Hematopoietic multipotent progenitor cell treated with erythropoietin and hydrocortisone succinate and interleukin-3 and kit ligand, for 8 days (in vitro differentiated cells): Measurements from ENCODE around the gene TYW1B.
"Not testable (repeated sequence)": the region's sequence is repeated elsewhere in the genome, so short reads cannot be mapped to it uniquely, and the experiment has no call there.

Source experiments
- DNase-seq: peaks from one replicate; pipeline ENCODE4 v3.0.0-alpha.2; 2015

Gene TYW1B

GRCh38 chr7:72696643-72697042 lies 131.4 kb downstream of the TYW1B start:
- DNase-seq, result not testable (repeated sequence)

DNA sequence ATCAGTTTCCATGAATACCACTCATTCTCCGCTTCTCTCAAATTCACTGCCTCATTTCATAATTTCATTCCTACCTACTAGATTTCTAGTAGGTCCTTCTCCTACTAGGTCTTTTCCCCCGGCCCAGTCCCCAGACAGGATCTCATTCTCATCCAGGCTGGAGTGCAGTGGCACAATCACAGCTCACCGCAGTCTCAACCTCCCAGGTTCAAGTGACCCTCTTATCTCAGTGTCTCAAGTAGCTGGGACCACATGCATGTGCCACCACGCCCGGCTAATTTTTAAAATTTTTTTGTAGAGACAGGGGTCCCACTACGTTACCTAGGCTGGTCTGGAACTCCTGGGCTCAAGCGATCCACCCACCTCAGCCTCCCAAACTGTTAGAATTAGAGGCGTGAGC lies 132.5 kb downstream of the TYW1B start:
- DNase-seq, result not testable (repeated sequence)

- DNase-seq, result not testable (repeated sequence)
Observed at GRCh38 chr7:72691442-72691841, 136.6 kb downstream of the TYW1B start.

GRCh38 chr7:72690177-72690576 lies 137.8 kb downstream of the TYW1B start:
- DNase-seq, result peak; percentile 48

DNA sequence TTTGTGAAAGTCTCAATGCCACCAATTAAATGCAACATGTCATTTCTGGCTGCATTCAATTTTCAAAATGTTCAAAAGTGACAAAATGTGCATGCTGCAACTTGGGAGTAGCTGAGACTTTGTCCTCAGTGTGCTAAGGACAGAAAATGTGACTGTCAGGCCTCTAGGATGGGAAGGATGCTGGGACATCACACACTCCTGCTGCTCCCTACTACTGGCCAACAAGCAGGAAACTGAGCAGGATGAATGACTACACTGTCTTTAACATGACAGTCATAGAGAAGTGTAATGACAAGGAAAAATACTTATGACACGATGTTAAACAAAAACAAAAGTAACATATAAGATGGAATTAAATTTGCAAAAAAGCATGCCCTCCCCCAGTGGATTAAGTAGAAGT lies 138.7 kb downstream of the TYW1B start:
- DNase-seq, result not testable (repeated sequence)

DNA sequence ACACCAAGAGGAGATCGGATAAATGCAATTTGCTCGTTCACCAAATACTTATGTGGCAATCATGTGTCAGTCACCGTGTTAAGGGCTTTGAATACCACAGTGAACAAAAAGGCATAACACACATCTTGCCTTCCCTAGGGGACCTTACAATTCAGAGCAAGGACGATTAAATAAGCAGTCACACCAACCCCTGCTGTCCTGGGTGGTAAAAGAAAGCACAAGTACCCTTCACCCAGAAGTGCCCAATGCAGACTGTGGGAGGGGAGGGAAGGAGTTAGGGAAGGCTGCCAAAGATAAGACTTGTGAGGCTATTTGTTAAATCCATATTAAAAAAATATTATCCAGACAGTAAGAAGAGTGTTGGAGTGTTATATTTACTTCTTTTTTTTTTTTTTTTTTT lies 146.8 kb downstream of the TYW1B start:
- DNase-seq, result peak; percentile 15

- DNase-seq, result not testable (repeated sequence)
Observed at GRCh38 chr7:72676880-72677279, 151.1 kb downstream of the TYW1B start.

GRCh38 chr7:72676086-72676690 lies 151.8 kb downstream of the TYW1B start:
- not testable (repeated sequence) for DNase-seq

- not testable (repeated sequence) for DNase-seq
Observed at GRCh38 chr7:72675686-72676085, 152.3 kb downstream of the TYW1B start.

- DNase-seq, result no peak
Observed at GRCh38 chr7:72674394-72674793, 153.6 kb downstream of the TYW1B start.

- not testable (repeated sequence) for DNase-seq
Observed at GRCh38 chr7:72670850-72671249, 157.2 kb downstream of the TYW1B start.

DNA sequence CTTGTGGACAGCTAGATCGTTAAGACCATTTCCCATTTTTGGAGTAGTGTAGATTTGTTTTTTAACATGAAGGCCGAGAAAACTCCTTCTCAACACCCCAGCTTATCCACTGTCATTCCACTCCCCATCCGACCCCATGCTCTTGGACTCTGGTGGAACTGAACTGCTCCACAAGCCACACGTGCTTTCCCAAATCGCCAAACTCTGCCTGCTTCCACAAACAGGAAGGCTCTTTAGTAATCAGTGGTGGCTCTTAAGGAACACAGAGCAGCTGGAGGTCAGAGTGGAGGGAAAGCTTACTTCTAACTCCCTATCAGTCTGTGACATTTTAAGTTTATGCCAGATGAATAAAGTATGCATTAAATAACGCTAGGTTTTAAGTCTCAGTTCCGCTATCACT lies 159.6 kb downstream of the TYW1B start:
- DNase-seq, result not testable (repeated sequence)

- DNase-seq, result not testable (repeated sequence)
Observed at GRCh38 chr7:72667049-72667448, 161.0 kb downstream of the TYW1B start.

- DNase-seq, result not testable (repeated sequence)
Observed at GRCh38 chr7:72648574-72648973, 179.4 kb downstream of the TYW1B start.

- DNase-seq, result not testable (repeated sequence)
Observed at GRCh38 chr7:72643708-72644107, 184.3 kb downstream of the TYW1B start.

GRCh38 chr7:72641485-72642248 lies 186.3 kb downstream of the TYW1B start:
- DNase-seq, result not testable (repeated sequence)

DNA sequence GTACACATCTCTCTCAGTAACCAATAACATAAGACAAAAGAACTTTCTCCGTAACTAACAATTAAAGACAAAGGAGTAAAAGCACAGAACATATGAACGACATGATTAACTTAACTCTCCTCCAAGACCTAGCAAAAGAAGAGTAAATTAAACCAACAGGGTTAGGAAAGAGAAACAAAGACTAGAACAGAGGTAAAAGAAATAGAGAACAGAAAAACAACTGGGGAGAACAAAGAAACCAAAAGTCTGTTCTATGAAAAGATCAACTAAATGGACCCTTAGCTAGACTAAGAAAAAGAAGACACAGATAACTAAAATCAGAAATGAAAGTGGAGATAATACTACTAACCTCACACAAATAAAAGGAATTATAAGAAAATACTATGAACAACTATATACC lies 187.3 kb downstream of the TYW1B start:
- DNase-seq, result not testable (repeated sequence)

DNA sequence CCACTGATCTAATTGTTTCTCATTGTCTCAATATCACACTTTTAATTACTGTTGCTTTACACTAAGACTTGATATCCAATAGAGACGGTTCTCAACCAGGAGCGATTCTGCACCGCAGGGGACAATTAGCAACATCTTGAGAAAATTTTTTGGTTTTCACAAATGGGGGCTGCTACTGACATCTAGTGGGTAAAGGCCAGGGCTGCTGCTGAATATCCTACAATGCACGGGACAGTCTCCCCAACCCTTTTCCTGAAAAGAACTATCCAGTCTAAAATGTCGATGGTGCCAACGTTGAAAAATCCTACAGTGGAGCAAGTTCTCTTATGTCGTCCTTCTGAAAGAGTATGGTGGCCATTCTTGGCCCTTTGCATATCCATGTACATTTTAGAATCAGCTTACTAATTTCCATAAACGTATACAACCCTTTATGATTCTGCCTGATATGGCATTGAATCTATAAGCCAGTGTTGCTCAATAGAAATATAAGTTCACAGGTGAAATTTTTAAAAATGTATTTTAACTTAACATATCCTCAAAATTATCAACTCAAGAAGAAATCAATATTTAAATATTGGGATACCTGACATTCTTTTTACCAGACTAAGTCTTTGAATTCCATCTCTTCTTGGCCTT lies 192.6 kb downstream of the TYW1B start:
- not testable (repeated sequence) for DNase-seq

DNA sequence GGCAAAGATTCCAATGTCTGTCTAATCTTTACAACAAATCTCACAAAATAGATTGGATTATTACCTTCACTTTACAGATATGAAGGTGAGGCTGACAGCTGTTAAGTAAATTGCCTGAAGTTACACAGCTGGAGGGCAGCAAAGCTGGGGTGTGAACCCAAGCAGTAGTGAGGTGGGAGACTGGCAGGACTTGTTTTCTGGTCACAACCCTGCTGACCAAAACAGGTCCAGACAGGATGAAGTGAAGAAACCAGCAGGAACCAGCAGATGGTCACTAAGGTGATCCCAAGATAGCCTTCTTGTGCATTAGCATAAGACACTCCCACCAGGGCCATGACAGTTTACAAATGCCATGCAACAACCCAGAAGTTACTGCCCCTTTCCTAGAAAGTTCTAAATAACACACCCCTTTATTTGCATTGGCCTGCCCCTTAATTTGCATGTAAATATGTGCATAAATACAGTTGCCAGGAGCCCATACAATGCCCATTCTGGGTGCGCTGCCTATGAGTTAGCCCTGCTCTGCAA lies 195.2 kb downstream of the TYW1B start:
- DNase-seq, result peak; percentile 36

DNA sequence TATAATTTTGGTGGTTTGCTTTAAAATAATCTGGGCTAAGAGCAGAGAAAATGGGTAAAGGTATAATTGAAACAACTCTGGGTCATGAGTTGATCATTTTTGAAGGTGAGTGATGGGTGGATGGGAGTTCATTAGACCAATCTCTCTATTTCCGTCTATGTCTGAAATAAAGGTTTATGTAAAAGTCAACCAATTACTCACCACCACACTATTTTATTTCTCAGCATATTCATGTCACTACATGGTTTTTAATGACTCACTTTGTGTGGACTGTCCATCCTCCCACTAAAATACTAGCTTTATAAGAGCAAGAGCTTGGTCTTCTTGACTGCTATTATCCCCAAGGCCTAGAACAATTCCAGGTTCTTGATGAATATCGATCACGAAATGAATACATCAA lies 199.6 kb downstream of the TYW1B start:
- DNase-seq, result not testable (repeated sequence)

GRCh38 chr7:72626428-72627011 lies 201.5 kb downstream of the TYW1B start:
- not testable (repeated sequence) for DNase-seq

DNA sequence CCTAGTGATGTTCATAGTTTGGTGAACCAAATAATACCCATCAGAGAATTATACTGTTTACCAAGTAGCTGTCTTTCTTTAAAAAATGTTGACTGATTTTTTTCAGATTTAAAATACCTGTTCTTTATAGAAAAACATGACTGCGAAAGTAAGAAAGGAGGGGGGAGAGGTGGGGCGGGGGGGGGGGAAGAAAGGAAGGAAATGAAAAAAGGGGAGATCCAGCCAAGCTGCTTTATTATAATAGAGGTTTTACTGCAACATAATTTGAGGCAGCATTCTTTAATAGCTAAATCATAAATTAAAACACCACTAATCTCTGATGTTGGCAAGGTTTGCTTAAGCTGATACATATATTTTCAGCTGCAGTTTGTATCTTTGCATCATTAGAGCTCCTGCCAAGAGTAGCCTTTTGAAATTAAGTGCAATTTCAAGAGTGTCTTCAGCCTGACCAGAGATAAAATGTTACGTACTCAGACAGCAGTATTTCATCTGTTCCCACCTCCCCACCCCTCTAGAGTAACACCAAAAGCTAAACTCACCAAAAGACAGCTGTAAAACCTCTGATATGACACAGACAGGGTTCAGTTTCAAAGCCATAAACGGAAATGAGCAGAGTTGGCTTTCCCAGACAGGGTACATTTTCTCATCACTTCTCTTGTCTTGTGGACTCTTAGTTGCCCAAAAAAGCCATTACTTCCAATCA lies 202.1 kb downstream of the TYW1B start:
- DNase-seq, result not testable (repeated sequence)

- no peak for DNase-seq
Observed at GRCh38 chr7:72622532-72622931, 205.5 kb downstream of the TYW1B start.
